HG03342 (cell line): ENCODE measurements around the gene GLRA2.

Source experiments
- ATAC-seq: cut with Tn5 transposase; IDR thresholded peaks from one replicate; pipeline ENCODE4 v1.9.1; 2021; ENCODE audit warnings: mild to moderate bottlenecking, moderate library complexity; ENCODE audit not compliant: unreplicated experiment

GLRA2 gene

GRCh38 chrX:14529290-14529989 is at the start of gene GLRA2:
Gene GLRA2, plus strand, starts transcription at chrX:14529536. Its CDS starts 522 bp downstream, at chrX:14530058.
- ATAC-seq: no peak

- ATAC-seq: no peak
Observed at GRCh38 chrX:14489437-14489836, 39.9 kb upstream of the GLRA2 start.

- ATAC-seq: no peak
Observed at GRCh38 chrX:14491689-14492088, 37.6 kb upstream of the GLRA2 start.

GRCh38 chrX:14496674-14497073 is 32.7 kb upstream of the GLRA2 start:
- peak; percentile 80 for ATAC-seq

GRCh38 chrX:14497184-14497666 is 32.1 kb upstream of the GLRA2 start:
- peak; percentile 69 for ATAC-seq

GRCh38 chrX:14501327-14501726 is 28.0 kb upstream of the GLRA2 start:
- ATAC-seq: no peak

GRCh38 chrX:14504960-14505538 is 24.3 kb upstream of the GLRA2 start:
- ATAC-seq: no peak

- no peak for ATAC-seq
Observed at GRCh38 chrX:14505648-14506047, 23.7 kb upstream of the GLRA2 start.

GRCh38 chrX:14506866-14507265 is 22.5 kb upstream of the GLRA2 start:
- ATAC-seq: no peak

GRCh38 chrX:14508025-14508690 is 21.2 kb upstream of the GLRA2 start:
- ATAC-seq: no peak

- no peak for ATAC-seq
Observed at GRCh38 chrX:14509325-14510057, 19.8 kb upstream of the GLRA2 start.

GRCh38 chrX:14528629-14529289 is 577 bp upstream of the GLRA2 start:
- ATAC-seq: peak; percentile 82

- ATAC-seq: no peak
Observed at GRCh38 chrX:14533867-14534266, 4.5 kb downstream of the GLRA2 start.

- ATAC-seq: no peak
Observed at GRCh38 chrX:14546190-14546589, 16.9 kb downstream of the GLRA2 start.

- ATAC-seq: no peak
Observed at GRCh38 chrX:14554131-14554715, 24.9 kb downstream of the GLRA2 start.

- ATAC-seq: no peak
Observed at GRCh38 chrX:14564058-14564457, 34.7 kb downstream of the GLRA2 start.

GRCh38 chrX:14573161-14573560 is 43.8 kb downstream of the GLRA2 start:
- no peak for ATAC-seq

GRCh38 chrX:14581081-14581480 is 51.7 kb downstream of the GLRA2 start:
- ATAC-seq: no peak

- no peak for ATAC-seq
Observed at GRCh38 chrX:14584548-14584947, 55.2 kb downstream of the GLRA2 start.

- ATAC-seq: no peak
Observed at GRCh38 chrX:14590216-14590615, 60.9 kb downstream of the GLRA2 start.
